Activated CD4-positive, alpha-beta T cell treated with anti-CD3 and anti-CD28 coated beads, Interleukin-2, amount 50 U/mL, for 16 hours (primary cell): ENCODE measurements around the gene RIMBP3B.
"Not testable (repeated sequence)": the region's sequence is repeated elsewhere in the genome, so short reads cannot be mapped to it uniquely, and the experiment has no call there.

Experiments used
- DNase-seq: peaks from one replicate; pipeline ENCODE4 v3.0.0-alpha.2; 2020

The RIMBP3B gene

GRCh38 chr22:21417227-21417746 is 33.7 kb downstream of the RIMBP3B start, which contains the start of gene HIC2:
HIC2 (plus strand) TSS chr22:21417371; CDS start chr22:21442832, 25,461 bp downstream.
- DNase-seq, result not testable (repeated sequence)

- DNase-seq, result not testable (repeated sequence)
Observed at GRCh38 chr22:21417853-21418252, 34.3 kb downstream of the RIMBP3B start.

- not testable (repeated sequence) for DNase-seq
Observed at GRCh38 chr22:21418974-21419638, 35.6 kb downstream of the RIMBP3B start.

GRCh38 chr22:21420180-21420763 is 36.7 kb downstream of the RIMBP3B start:
- DNase-seq, result not testable (repeated sequence)

- not testable (repeated sequence) for DNase-seq
Observed at GRCh38 chr22:21424084-21424709, 40.6 kb downstream of the RIMBP3B start.

GRCh38 chr22:21434378-21435233 is 51.1 kb downstream of the RIMBP3B start:
- not testable (repeated sequence) for DNase-seq

- DNase-seq, result not testable (repeated sequence)
Observed at GRCh38 chr22:21435998-21436810, 52.7 kb downstream of the RIMBP3B start.

GRCh38 chr22:21438013-21438412 is 54.5 kb downstream of the RIMBP3B start:
- DNase-seq, result not testable (repeated sequence)
